Measurements from ENCODE around the gene PTPRM. TPM values are rescaled to one million over a fixed set of nuclear protein-coding genes. Genes with fewer than 3 reads are reported as not detected.

PTPRM gene
- total and polyA plus RNA-seq, 2 donors (not counting 3 experiments of a cell fraction or from before 2014, with no cell fraction given), result 37.4 to 43.7 TPM

- no peaks in the 10 kb centered on the region for H3K9me3 ChIP-seq (replicated peaks; ENCODE audit: control insufficient read depth, insufficient read depth, low read length)
- POLR2A ChIA-PET, result no interaction called here
- H3K9ac ChIP-seq (replicated peaks; ENCODE audit: extremely low read depth, insufficient read depth, low read length), result no peak overlapping the region
- no peak overlapping the region for H2AFZ ChIP-seq (ENCODE audit: low read depth, low read length)
- DNase-seq (ENCODE audit: low read depth, low spot score), result peak; percentile 27
- H3K4me1 ChIP-seq (ENCODE audit: control insufficient read depth, extremely low read depth, insufficient read depth, low read length), result no peaks in the 10 kb centered on the region
- no peak overlapping the region for H3K4me3 ChIP-seq (replicated peaks in 1 of 3; ENCODE audit: insufficient read depth in 1 of 3, low read depth in 1 of 3, low read length in 3 of 3)
- no peak for FAIRE-seq
- no TSS peak for BruUV-seq (replicated peaks)
- CTCF ChIA-PET, result interaction anchor here (1.0 to 1.3 kb wide), 2 partner anchors 34 to 328 kb away, joined by 4 to 7 read pairs; partner anchors contain the start of gene PTPRM
- no peaks in the 10 kb centered on the region for H3K79me2 ChIP-seq (ENCODE audit: control insufficient read depth, insufficient read depth, low read length)
- H3K36me3 ChIP-seq (ENCODE audit: control insufficient read depth in 2 of 2, extremely low read depth in 1 of 2, insufficient read depth in 2 of 2, low read length in 2 of 2), result no peaks in the 10 kb centered on the region
- TF ChIP-seq GATA2 (IDR thresholded peaks at IDR 0.05; ENCODE audit: insufficient read depth, insufficient read length, low read depth, low read length) (no peak), FOS (IDR thresholded peaks at IDR 0.05; ENCODE audit: borderline replicate concordance, insufficient read depth, low read length) (peak; percentile 76)
- dilution Hi-C loops (cut with MboI; ENCODE audit: extremely low pct_ligation_motif_present, low sequenced_read_pairs) (no loop called here), intact Hi-C loops (cut with micrococcal nuclease) (no loop called here)
- H3K9me1 ChIP-seq (replicated peaks; ENCODE audit: control insufficient read depth, extremely low read depth, insufficient read depth, low read length), result no peaks in the 10 kb centered on the region
- H3K4me2 ChIP-seq (ENCODE audit: insufficient read depth, low read length), result no peak overlapping the region
- H3K27ac ChIP-seq (ENCODE audit: insufficient read depth, low read depth, low read length), result no peak overlapping the region
- H3K27me3 ChIP-seq (ENCODE audit: control insufficient read depth in 2 of 2, insufficient read depth in 2 of 2, low read length in 2 of 2), result no peaks in the 10 kb centered on the region
- no peaks in the 10 kb centered on the region for H4K20me1 ChIP-seq (replicated peaks; ENCODE audit: control insufficient read depth, extremely low read depth, insufficient read depth, low read length)
Measured at GRCh38 chr18:7601246-7601615, 34.1 kb downstream of the PTPRM start.

- no peak for FAIRE-seq
- intact Hi-C loops (cut with micrococcal nuclease), result no loop called here
Measured at GRCh38 chr18:7601936-7602335, 34.8 kb downstream of the PTPRM start.

More at GRCh38 chr18:7601936-7602335, 34.8 kb downstream of the PTPRM start:
- H4K20me1 ChIP-seq (replicated peaks; ENCODE audit: control insufficient read depth, extremely low read depth, insufficient read depth, low read length), result no peaks in the 10 kb centered on the region
- no peak for DNase-seq (ENCODE audit: low read depth, low spot score)
- H3K36me3 ChIP-seq (ENCODE audit: control insufficient read depth in 2 of 2, extremely low read depth in 1 of 2, insufficient read depth in 2 of 2, low read length in 2 of 2), result no peaks in the 10 kb centered on the region
- H3K9ac ChIP-seq (replicated peaks; ENCODE audit: extremely low read depth, insufficient read depth, low read length), result no peak overlapping the region
- no peaks in the 10 kb centered on the region for H3K9me3 ChIP-seq (replicated peaks; ENCODE audit: control insufficient read depth, insufficient read depth, low read length)
- no peaks in the 10 kb centered on the region for H3K27me3 ChIP-seq (ENCODE audit: control insufficient read depth in 2 of 2, insufficient read depth in 2 of 2, low read length in 2 of 2)
- H3K79me2 ChIP-seq (ENCODE audit: control insufficient read depth, insufficient read depth, low read length), result no peaks in the 10 kb centered on the region
- BruUV-seq (replicated peaks), result no TSS peak
- H3K9me1 ChIP-seq (replicated peaks; ENCODE audit: control insufficient read depth, extremely low read depth, insufficient read depth, low read length), result no peaks in the 10 kb centered on the region
- no peak overlapping the region for H2AFZ ChIP-seq (ENCODE audit: low read depth, low read length)
- dilution Hi-C loops (cut with MboI; ENCODE audit: extremely low pct_ligation_motif_present, low sequenced_read_pairs), result no loop called here
- TF ChIP-seq GATA2 (IDR thresholded peaks at IDR 0.05; ENCODE audit: insufficient read depth, insufficient read length, low read depth, low read length), result no peak
- no peak for TF ChIP-seq MYC (IDR thresholded peaks at IDR 0.05; ENCODE audit: low read depth, low read length)
- no peak for TF ChIP-seq POLR2AphosphoS5 (IDR thresholded peaks at IDR 0.05; ENCODE audit: insufficient read depth, low read depth, low read length)
- TF ChIP-seq POLR2A (IDR thresholded peaks at IDR 0.05; ENCODE audit: low read depth, low read length), result no peak
- TF ChIP-seq MAX (IDR thresholded peaks at IDR 0.05; ENCODE audit: insufficient read depth, insufficient read length), result no peak
- TF ChIP-seq EZH2 (IDR thresholded peaks at IDR 0.05; ENCODE audit: borderline replicate concordance, low read depth, low read length, severe bottlenecking), result no peak
- no peak for TF ChIP-seq JUN (IDR thresholded peaks at IDR 0.05; ENCODE audit: borderline replicate concordance, insufficient read depth, insufficient read length, low read depth)
- no peak for TF ChIP-seq CTCF (IDR thresholded peaks at IDR 0.05; ENCODE audit: extremely low read depth in 1 of 2, insufficient read depth in 1 of 2, low read depth in 1 of 2, low read length in 2 of 2)
- TF ChIP-seq FOS (IDR thresholded peaks at IDR 0.05; ENCODE audit: borderline replicate concordance, insufficient read depth, low read length), result no peak
- H3K4me2 ChIP-seq (ENCODE audit: insufficient read depth, low read length), result no peak overlapping the region
- no peak overlapping the region for H3K4me3 ChIP-seq (replicated peaks in 1 of 3; ENCODE audit: insufficient read depth in 1 of 3, low read depth in 1 of 3, low read length in 3 of 3)
- CTCF ChIA-PET, result interaction anchor here (0.9 to 1.3 kb wide), 2 partner anchors 9 to 329 kb away, joined by 3 to 7 read pairs; no protein-coding TSS in a partner anchor
- H3K27ac ChIP-seq (ENCODE audit: insufficient read depth, low read depth, low read length), result no peak overlapping the region
- H3K4me1 ChIP-seq (ENCODE audit: control insufficient read depth, extremely low read depth, insufficient read depth, low read length), result no peaks in the 10 kb centered on the region
- POLR2A ChIA-PET, result no interaction called here

Data from endothelial cell of umbilical vein (primary cell).